ENCODE measurements around the gene IMMP2L. TPM values are rescaled to one million over a fixed set of nuclear protein-coding genes. Genes with fewer than 3 reads are reported as not detected.

The IMMP2L gene
- total RNA-seq, 1 donor from 2014 or later: 16.7 TPM

DNA sequence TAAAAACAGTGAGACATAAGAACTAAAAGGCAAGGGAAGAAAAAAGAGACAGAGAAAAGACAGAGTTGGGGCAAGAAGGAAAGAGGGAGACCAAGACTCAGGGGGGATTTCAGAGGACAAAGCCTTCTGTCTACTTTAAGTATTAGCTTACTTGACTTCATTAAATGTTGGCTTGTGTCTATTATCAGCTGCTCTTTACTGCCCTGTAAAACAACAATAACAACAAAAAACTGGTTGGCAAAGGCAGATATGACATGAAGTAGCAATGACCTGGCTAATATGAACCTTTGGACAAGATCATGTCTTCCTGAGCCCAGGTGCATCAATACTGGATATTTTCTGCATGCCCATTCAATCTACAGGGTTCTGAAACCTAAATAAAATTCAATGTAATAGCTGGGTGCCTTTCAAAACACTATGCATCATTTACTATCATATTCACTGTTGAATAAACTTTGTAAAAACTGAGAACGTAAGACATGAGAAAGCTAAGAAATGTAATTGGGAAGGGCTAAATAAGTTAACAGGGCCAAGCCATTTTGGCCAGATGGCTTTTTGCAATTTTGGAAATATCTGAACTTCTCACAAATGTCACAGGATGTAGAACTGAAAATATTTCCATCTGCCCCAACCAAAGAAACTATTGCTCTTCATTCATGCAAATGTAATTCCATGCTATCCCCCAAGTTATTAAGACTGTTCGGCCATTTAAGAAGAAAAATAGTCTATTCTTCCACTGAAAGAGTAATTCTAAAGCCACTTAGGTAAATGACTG is 422.0 kb downstream of the IMMP2L start:
- no peak for DNase-seq
- intact Hi-C loops (cut with micrococcal nuclease): no loop called here

DNA sequence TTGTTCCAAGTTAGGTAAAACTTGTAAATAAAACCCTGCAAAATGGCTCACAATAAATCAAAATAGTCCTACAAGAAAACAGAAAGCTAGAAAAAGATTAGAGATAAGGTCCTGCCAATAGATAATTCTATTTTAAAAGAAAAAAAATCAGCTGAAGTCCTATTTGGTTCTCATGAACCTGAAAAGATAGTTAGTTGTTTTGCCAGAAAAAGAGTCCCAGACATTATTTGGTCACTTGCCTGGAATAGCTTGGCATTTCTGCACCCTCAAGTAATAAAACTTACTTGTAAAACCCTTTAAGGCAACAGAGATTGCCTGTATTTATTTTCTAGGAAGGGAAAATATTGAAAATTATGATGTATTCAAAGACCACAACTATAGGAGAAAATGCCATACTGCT is 423.7 kb downstream of the IMMP2L start:
- Mint-ChIP-seq H3K36me3 (ENCODE audit: low read depth) (peaks cover 1% of the 10 kb centered on the region), H3K27me3 (no peaks in the 10 kb centered on the region), H3K27ac (peak overlapping the region; percentile 96), H3K4me3 (peak overlapping the region; percentile 76), H3K4me1 (peaks cover 23% of the 10 kb centered on the region), H3K9me3 (peaks cover 3% of the 10 kb centered on the region)
- intact Hi-C loops (cut with micrococcal nuclease): loop anchor here (1.0 to 5.0 kb wide), 5 partner anchors 25 to 126 kb away; no protein-coding TSS in a partner anchor
- DNase-seq: no peak

More for the DNA sequence above, 422.0 kb downstream of the IMMP2L start:
- Mint-ChIP-seq H3K4me3 (no peak overlapping the region), H3K36me3 (ENCODE audit: low read depth) (peaks cover 1% of the 10 kb centered on the region), H3K27me3 (no peaks in the 10 kb centered on the region), H3K27ac (peak overlapping the region; percentile 64), H3K4me1 (peaks cover 23% of the 10 kb centered on the region), H3K9me3 (peaks cover 3% of the 10 kb centered on the region)

DNA sequence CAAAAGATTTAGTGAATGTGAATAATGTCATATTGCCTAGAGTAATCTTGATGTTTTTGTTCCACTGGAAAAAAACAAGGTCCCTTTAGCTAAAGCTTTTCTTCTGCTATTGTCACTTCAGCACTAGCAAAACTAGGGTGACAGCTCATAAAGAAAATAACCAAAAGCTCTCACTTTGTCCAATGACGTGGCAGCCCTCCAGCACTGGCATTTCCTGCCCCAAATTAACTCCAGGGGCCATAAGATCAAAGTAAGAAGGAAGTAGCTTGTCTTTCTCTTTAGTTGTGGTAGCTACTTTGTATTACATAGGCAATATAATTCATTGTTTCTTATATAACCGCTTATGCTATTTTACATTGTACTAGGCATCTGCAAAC is 424.1 kb downstream of the IMMP2L start:
- intact Hi-C loops (cut with micrococcal nuclease): loop anchor here (1.0 to 5.0 kb wide), 5 partner anchors 25 to 125 kb away; no protein-coding TSS in a partner anchor
- DNase-seq: peak; percentile 86
- Mint-ChIP-seq H3K4me1 (peaks cover 23% of the 10 kb centered on the region), H3K27ac (peak overlapping the region; percentile 96), H3K9me3 (peaks cover 3% of the 10 kb centered on the region), H3K27me3 (no peaks in the 10 kb centered on the region), H3K4me3 (peak overlapping the region; percentile 76), H3K36me3 (ENCODE audit: low read depth) (peaks cover 1% of the 10 kb centered on the region)

DNA sequence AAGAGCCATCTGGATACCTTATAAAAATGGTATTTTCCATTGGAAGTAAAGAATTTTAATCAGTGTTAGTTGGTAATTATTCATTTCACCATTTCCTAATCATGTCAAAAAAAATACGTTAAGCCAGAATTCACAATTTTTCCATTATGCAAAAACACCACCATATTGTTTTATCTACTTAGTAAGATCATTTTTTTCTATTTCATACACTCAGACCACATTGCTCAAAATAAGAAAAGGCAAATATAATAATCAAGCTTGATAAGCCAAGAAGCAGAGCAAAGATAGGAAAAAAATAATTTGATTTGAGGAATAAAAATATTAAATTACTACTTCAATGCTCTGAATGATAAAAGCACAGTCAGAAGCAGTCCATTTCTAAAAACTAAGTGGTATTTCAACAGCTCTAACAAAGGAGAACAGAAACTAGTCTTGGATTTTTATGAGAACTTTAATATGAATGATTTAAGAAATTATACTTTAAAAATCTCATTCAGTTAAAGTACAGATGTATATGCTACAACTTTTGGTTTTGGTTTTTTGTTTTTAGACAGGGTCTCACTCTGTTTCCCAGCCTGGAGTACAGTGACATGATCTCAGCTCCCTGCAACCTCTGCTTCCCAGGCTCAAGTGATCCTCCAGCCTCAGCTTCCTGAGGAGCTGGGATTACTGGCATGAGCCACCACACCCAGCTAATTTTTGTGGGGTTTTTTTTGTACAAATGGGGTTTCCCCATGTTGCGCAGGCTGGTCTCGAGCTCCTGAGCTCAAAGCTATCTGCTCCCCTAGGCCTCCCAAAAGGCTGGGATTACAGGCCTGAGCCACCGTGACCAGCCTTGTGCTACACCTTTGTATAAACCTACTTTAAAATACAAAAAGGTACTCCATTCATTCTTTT is 424.7 kb downstream of the IMMP2L start:
- intact Hi-C loops (cut with micrococcal nuclease): loop anchor here (1.0 to 5.0 kb wide), 5 partner anchors 24 to 125 kb away; no protein-coding TSS in a partner anchor
- Mint-ChIP-seq H3K27me3 (no peaks in the 10 kb centered on the region), H3K36me3 (ENCODE audit: low read depth) (peaks cover 1% of the 10 kb centered on the region), H3K27ac (peak overlapping the region; percentile 96), H3K4me1 (peaks cover 23% of the 10 kb centered on the region), H3K9me3 (peaks cover 3% of the 10 kb centered on the region), H3K4me3 (peak overlapping the region; percentile 76)
- DNase-seq: peak; percentile 76

DNA sequence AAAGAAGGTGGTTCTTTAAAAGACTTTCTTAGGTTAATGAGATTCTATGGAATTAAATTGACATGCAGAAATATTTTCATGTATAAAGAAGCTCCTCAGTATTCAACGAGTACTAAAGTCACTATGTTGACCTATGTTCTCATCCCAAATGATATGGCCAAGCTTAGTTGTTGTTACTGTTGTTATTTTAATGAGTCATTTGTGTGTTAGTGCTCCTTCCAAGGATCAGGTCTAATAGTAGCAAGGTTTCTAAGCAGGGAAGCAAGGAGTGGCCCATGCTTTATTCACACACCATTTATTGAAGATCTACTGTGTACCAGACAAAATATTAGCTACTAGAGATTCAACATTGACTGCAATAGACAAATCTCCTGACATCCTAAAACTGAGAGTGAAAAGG is 429.5 kb downstream of the IMMP2L start:
- intact Hi-C loops (cut with micrococcal nuclease): no loop called here
- H3K9me3 Mint-ChIP-seq: no peaks in the 10 kb centered on the region
- no peak overlapping the region for H3K27ac Mint-ChIP-seq
- H3K4me1 Mint-ChIP-seq: peaks cover 5% of the 10 kb centered on the region
- no peaks in the 10 kb centered on the region for H3K36me3 Mint-ChIP-seq (ENCODE audit: low read depth)
- no peak for DNase-seq
- no peak overlapping the region for H3K4me3 Mint-ChIP-seq
- no peaks in the 10 kb centered on the region for H3K27me3 Mint-ChIP-seq

DNA sequence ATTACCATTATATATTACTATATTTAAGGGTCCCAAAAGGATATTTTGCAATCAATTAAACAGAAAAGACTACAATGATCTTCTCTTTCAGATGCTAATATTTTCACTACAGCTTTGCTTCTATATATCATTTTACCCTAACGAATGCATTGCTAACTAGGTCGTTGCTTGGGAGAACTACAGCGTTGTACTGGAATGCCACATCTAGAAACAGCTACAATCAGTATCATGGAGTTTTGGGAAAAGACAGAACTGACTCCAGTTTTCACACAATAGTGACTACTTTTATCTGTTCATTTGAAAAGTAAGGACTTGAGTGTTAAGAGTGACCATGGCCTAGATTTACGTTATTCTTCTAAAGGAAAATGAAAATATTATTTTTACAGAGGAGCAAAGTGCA is 432.9 kb downstream of the IMMP2L start:
- Mint-ChIP-seq H3K9me3 (no peaks in the 10 kb centered on the region), H3K27me3 (no peaks in the 10 kb centered on the region), H3K4me1 (peaks cover 2% of the 10 kb centered on the region), H3K4me3 (no peak overlapping the region), H3K27ac (no peak overlapping the region), H3K36me3 (ENCODE audit: low read depth) (peaks cover 11% of the 10 kb centered on the region)
- intact Hi-C loops (cut with micrococcal nuclease): no loop called here
- no peak for DNase-seq

DNA sequence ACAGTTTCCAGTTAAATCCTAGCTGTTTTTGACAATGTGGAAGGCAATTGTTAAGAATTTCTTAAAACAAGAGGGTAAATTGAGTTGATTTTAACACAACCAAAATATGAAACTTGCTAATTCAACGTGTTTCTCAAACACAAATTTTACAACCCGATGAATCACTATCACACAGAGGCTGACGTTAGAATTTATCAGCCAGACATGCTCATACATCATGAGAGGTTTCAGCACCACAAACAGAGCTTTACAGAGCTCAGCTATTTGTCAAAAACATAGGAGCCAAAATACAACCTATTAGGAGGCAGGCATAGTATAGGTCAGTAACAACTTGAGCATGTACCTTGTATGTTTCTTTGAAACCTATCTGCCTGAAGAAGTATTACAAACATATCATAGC is 435.3 kb downstream of the IMMP2L start:
- intact Hi-C loops (cut with micrococcal nuclease): no loop called here
- H3K9me3 Mint-ChIP-seq: no peaks in the 10 kb centered on the region
- peaks cover 31% of the 10 kb centered on the region for H3K36me3 Mint-ChIP-seq (ENCODE audit: low read depth)
- no peak overlapping the region for H3K27ac Mint-ChIP-seq
- H3K27me3 Mint-ChIP-seq: no peaks in the 10 kb centered on the region
- peaks cover 4% of the 10 kb centered on the region for H3K4me1 Mint-ChIP-seq
- no peak overlapping the region for H3K4me3 Mint-ChIP-seq
- no peak for DNase-seq

DNA sequence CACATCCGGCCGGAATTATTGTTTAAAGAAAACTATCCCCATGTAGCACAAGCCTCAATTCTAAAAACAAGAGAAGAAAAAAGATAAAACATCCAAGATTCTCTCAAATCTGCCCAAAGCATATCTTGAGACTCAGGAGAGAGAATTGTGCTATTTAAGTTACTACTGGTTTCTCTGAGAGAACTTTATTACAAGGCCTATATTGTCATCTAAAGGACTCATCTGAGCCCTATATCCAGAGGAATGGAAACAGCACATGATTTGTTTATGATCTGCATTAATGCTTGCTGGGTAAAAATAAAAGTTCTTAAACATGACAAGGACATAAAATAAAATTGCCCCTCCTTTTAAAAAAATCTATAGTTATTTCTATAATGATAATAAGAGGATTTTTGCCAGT is 446.3 kb downstream of the IMMP2L start:
- peaks cover 49% of the 10 kb centered on the region for H3K4me1 Mint-ChIP-seq
- no peaks in the 10 kb centered on the region for H3K27me3 Mint-ChIP-seq
- no peak for DNase-seq
- H3K36me3 Mint-ChIP-seq (ENCODE audit: low read depth): peaks cover 62% of the 10 kb centered on the region
- intact Hi-C loops (cut with micrococcal nuclease): no loop called here
- peak overlapping the region; percentile 60 for H3K27ac Mint-ChIP-seq
- peaks cover 6% of the 10 kb centered on the region for H3K9me3 Mint-ChIP-seq
- no peak overlapping the region for H3K4me3 Mint-ChIP-seq

DNA sequence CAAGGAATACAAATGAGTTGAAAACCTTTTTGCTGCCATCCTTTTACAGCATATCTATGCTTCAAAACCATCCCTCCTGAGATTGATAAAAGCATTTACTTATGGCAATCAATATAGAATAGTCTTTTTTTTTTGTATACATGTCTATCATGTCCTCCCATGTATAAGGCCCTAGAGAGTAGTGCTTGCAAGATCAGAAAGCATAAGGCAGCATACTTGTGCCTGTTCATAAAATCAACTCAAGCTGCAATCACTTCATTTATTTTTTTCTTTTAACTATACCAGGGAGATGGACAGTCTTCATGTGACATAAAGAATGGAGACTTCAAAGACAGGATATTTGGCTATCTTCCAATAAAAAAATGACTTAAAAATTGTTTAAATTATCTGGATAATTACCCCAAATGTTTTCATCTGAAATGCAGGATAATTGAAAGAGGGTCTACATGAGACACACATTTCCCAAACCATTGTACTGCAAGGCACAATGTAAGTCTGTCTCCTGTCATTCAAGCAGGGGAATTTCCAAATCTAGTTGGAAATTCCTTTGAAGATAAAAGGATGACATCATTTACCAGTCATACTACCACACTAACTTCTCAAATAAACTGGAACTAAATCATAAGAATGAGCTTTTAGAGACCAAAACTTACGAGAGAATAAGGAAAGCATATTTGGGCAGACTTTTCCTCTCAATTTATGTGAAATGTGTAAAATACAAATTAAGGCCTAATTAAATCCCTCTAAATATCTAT is 448.9 kb downstream of the IMMP2L start:
- no peaks in the 10 kb centered on the region for H3K9me3 Mint-ChIP-seq
- peak overlapping the region; percentile 37 for H3K4me3 Mint-ChIP-seq
- H3K36me3 Mint-ChIP-seq (ENCODE audit: low read depth): peaks cover 59% of the 10 kb centered on the region

DNA sequence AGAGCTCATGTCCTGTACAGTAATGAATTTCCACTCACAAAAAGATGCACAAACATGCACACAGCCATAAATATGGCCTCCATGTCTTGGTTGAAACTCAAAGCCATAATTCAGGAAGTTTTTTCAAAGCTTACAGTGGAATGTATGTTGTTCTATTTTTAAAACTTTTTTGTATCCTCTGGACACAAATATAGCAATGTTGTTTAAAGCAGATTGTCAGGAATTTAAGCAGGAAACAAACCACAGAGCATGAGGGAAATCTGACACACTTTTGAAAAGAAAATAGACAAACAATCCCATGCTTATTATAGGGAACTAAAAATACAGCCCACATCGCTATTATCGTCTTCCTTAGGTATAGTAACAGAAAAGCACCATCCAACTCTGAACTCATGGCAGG is 449.9 kb downstream of the IMMP2L start:
- H3K4me3 Mint-ChIP-seq: peak overlapping the region; percentile 21
- intact Hi-C loops (cut with micrococcal nuclease): no loop called here
- DNase-seq: no peak
- peak overlapping the region; percentile 80 for H3K27ac Mint-ChIP-seq
- H3K9me3 Mint-ChIP-seq: no peaks in the 10 kb centered on the region
- no peaks in the 10 kb centered on the region for H3K27me3 Mint-ChIP-seq
- H3K4me1 Mint-ChIP-seq: peaks cover 47% of the 10 kb centered on the region
- peaks cover 57% of the 10 kb centered on the region for H3K36me3 Mint-ChIP-seq (ENCODE audit: low read depth)

More for the DNA sequence above, 448.9 kb downstream of the IMMP2L start:
- peaks cover 49% of the 10 kb centered on the region for H3K4me1 Mint-ChIP-seq
- no peaks in the 10 kb centered on the region for H3K27me3 Mint-ChIP-seq
- intact Hi-C loops (cut with micrococcal nuclease): loop anchor here (1.0 kb wide), 3 partner anchors 11 to 25 kb away; no protein-coding TSS in a partner anchor
- no peak for DNase-seq
- peak overlapping the region; percentile 70 for H3K27ac Mint-ChIP-seq

DNA sequence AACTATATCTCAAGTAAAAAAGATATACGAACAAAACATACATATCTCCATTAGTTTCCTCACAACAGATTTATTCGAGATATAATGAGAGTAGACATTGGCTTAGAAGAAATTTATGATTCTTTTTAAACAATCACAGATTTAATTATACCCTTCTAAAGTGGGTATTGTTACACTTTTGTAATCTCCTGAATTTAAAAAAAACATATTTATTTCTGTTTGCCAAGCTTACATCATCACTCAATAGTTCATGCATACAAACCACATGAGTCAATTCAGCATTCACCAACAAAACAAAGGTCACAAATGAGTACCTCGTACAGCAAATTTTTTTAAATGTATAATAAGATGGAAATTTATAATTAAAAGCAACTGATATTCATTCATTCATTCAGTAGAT is 453.8 kb downstream of the IMMP2L start:
- H3K27ac Mint-ChIP-seq: peak overlapping the region; percentile 66
- peaks cover 71% of the 10 kb centered on the region for H3K36me3 Mint-ChIP-seq (ENCODE audit: low read depth)
- no peak overlapping the region for H3K4me3 Mint-ChIP-seq
- no peaks in the 10 kb centered on the region for H3K27me3 Mint-ChIP-seq
- DNase-seq: no peak
- intact Hi-C loops (cut with micrococcal nuclease): no loop called here
- H3K4me1 Mint-ChIP-seq: peaks cover 56% of the 10 kb centered on the region
- H3K9me3 Mint-ChIP-seq: no peaks in the 10 kb centered on the region

DNA sequence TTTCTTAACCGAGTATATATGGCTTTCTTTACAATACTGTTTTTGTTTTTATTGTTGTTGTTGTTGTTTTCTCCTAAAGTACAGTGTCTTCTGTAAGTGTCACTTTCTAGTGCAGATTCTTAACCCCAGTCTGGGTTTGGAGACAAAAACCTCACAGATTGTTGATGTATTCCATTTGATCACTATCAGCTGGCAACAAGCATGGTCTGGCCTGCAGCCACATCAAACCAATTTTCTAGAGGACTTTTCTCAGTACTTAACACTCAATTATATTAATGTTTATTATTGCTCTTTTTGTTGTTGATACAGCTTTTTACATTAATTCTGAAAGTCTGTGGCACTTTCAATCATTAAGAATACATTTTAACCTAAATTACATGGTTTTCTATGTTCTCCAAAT is 454.3 kb downstream of the IMMP2L start:
- Mint-ChIP-seq H3K9me3 (no peaks in the 10 kb centered on the region), H3K36me3 (ENCODE audit: low read depth) (peaks cover 72% of the 10 kb centered on the region), H3K27me3 (no peaks in the 10 kb centered on the region), H3K4me1 (peaks cover 56% of the 10 kb centered on the region), H3K4me3 (no peak overlapping the region), H3K27ac (peak overlapping the region; percentile 51)
- intact Hi-C loops (cut with micrococcal nuclease): no loop called here
- DNase-seq: no peak

DNA sequence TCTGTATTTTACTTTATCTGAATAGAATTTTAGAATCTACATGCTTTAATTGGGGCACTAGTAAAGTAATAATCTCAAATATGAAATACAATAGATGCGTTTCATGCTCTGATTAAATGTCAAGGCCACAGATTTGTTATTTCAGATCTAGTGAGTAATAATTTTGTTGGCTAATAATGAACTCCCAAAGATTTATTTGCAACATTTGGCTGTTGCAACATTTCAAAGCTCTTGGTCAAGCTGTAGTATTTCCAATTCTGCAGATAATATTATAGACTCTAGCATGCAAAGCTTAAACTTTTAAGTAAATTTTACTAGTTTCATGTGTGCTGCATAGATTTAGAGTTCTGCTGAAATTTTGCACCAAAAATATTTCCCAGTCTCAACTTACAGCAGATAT is 454.7 kb downstream of the IMMP2L start:
- Mint-ChIP-seq H3K27me3 (no peaks in the 10 kb centered on the region), H3K27ac (no peak overlapping the region), H3K4me1 (peaks cover 53% of the 10 kb centered on the region), H3K9me3 (no peaks in the 10 kb centered on the region), H3K36me3 (ENCODE audit: low read depth) (peaks cover 70% of the 10 kb centered on the region), H3K4me3 (no peak overlapping the region)
- no peak for DNase-seq
- intact Hi-C loops (cut with micrococcal nuclease): no loop called here

Measured in activated CD4-positive, alpha-beta T cell treated with anti-CD3 and anti-CD28 coated beads, Interleukin-2, amount 10 ng/mL, durations not matched to agents 24 days and 14 days (primary cell).